SK-N-SH (cell line): ENCODE data around the gene ARHGAP11A.
"Not testable (repeated sequence)": the region's sequence is repeated elsewhere in the genome, so short reads cannot be mapped to it uniquely, and the experiment has no call there.

Experiments used
- CHD2 ChIP-seq: fragments of 150-350 bp; IDR thresholded peaks from 2 replicates; pipeline ENCODE4 v1.6.1; 2018; ENCODE audit warnings: low read length; ENCODE audit not compliant: partially characterized antibody
- CTCF ChIP-seq: fragments of 200-600 bp; sonication (generic); IDR thresholded peaks from 2 replicates; pipeline ENCODE4 v1.6.1; 2017; ENCODE audit warnings: antibody characterized with exemption, mild to moderate bottlenecking, moderate library complexity
- EP300 ChIP-seq, 2 experiments: IDR thresholded peaks; 2 replicates each; pipeline versions ENCODE4 v1.4.0 to v1.6.1; 2012; ENCODE audit warnings: borderline replicate concordance in 1 of 2, low read depth in 1 of 2, low read length in 1 of 2
- EZH2phosphoT487 ChIP-seq: fragments of 200-600 bp; sonication (generic); IDR thresholded peaks from 2 replicates; pipeline ENCODE4 v1.6.1; 2017; ENCODE audit warnings: low read depth, mixed run types, mild to moderate bottlenecking, antibody characterized with exemption, moderate library complexity, borderline replicate concordance
- POLR2AphosphoS5 ChIP-seq: IDR thresholded peaks from 2 replicates; pipeline ENCODE4 v1.6.1; 2012; ENCODE audit warnings: low read depth, low read length
- REST ChIP-seq: IDR thresholded peaks from 2 replicates; pipeline ENCODE4 v1.6.1; 2012; ENCODE audit warnings: mild to moderate bottlenecking, low read depth, low read length, moderate library complexity
- RFX5 ChIP-seq: IDR thresholded peaks from 2 replicates; pipeline ENCODE4 v1.6.1; 2012; ENCODE audit warnings: mild to moderate bottlenecking, improper control_type of control experiment, low read length

GRCh38 chr15:32568988-32569387 is 46.3 kb upstream of the ARHGAP11A start:
- TF ChIP-seq RFX5; CHD2; REST; EZH2phosphoT487; CTCF; POLR2AphosphoS5; EP300 (IDR thresholded peaks at IDR 0.05; ENCODE audit: borderline replicate concordance in 1 of 2, low read depth in 1 of 2, low read length in 1 of 2): not testable (repeated sequence)
